GM21717 (cell line): Measurements from ENCODE around the gene SEMA3A.
"Not testable (repeated sequence)": the region's sequence is repeated elsewhere in the genome, so short reads cannot be mapped to it uniquely, and the experiment has no call there.

ENCODE experiments used
- ATAC-seq: cut with Tn5 transposase; IDR thresholded peaks from one replicate; pipeline ENCODE4 v1.9.1; 2021; ENCODE audit warnings: mild to moderate bottlenecking, moderate library complexity; ENCODE audit not compliant: unreplicated experiment

Gene SEMA3A

DNA sequence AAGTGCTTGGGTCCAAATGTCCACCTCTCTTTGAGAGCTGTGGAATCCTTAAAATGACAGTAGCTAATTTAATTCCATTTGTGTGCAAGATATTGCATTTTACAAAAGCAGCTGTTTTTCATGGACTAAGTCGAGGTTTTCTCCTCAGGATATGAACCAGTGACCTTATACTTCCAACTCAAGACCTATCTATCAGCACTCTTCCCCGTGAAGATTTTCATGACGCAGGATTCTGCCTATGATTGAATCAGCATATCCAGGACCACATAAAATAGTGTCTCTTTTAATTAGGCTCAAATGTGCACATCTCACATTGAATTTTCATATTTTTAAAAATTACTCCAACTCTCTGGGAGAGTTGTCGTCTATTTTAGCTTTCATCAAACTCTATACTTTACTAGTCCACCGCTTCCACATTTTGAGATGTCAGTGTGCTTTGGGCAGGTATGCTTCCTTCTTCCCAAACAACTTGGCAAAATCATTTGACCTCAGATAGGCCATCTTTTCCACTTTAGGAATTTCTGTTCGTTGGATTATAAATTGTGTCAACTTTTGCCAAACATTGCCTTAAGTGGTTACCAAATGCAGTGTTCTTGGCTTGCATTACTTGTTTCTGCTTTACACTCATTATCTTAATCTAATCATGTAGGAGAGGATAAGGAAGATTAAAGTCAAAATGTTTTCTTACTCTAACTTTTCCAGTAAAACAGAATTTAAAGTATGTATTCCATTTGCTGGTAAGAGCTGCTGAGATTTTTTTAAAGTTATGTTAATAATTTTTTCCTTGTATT lies 39.4 kb downstream of the SEMA3A start:
- ATAC-seq: no peak

DNA sequence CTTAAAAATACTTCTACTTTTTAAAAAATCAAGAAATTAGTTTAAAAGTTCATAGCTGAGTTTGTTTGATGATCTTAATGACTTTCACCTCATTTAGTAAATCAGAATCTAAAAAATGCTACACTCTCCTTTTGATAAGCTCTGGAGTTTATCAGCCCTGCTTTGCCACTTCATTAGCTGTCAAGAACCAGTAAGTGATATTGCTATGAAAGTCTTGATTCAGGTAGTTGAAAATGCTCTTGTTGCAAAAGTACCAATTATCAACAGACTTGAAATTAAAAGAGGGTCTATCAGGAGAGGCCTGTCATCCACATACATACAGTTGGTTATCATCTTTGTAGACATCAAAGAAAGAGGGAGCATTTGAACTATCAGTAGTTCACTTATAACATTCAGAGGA lies 41.6 kb downstream of the SEMA3A start:
- no peak for ATAC-seq

DNA sequence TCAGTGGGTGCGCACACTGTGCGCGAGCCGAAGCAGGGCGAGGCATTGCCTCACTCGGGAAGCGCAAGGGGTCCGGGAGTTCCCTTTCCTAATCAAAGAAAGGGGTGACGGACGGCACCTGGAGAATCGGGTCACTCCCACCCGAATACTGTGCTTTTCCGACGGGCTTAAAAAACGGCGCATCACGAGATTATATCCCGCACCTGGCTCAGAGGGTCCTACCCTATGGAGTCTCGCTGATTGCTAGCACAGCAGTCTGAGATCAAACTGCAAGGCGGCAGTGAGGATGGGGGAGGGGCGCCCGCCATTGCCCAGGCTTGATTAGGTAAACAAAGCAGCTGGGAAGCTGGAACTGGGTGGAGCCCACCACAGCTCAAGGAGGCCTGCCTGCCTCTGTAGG lies 44.2 kb downstream of the SEMA3A start:
- ATAC-seq: not testable (repeated sequence)

DNA sequence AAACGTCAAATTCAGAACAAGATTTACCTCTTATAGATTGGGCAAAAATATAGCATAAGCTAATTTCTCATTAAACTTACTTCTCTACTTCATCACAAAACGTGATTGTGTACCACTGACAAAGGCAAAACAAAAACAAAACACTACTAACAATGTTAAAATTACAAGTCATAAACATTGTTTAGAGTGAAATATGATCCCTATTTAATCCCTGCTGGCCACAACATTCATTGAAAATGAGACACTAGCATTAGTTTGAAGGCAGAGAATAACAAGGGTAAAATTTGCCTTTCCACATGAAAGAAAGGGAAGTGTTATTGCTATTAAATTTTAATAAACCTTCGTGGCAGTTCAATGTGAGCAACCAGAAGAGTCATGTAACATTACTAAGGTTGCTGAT lies 45.0 kb downstream of the SEMA3A start:
- no peak for ATAC-seq

DNA sequence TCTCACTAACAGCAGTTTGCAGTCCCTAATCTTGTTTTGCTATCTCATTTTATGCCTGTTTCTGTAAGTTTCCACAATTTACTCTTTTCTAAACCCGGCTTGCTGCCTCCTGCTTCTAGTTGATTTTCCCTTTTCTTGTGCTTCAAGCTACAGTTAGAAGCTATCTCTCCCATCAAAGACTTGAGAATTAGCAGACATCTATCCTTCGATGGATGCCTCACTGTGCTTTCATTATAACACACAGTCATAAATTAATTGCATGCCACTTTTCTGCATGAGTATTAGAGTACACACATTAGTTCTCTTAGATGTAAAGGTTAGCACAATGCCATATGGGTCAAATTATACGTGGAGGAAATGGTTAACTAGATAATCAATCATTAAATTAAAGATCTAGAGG lies 48.7 kb downstream of the SEMA3A start:
- ATAC-seq: no peak

DNA sequence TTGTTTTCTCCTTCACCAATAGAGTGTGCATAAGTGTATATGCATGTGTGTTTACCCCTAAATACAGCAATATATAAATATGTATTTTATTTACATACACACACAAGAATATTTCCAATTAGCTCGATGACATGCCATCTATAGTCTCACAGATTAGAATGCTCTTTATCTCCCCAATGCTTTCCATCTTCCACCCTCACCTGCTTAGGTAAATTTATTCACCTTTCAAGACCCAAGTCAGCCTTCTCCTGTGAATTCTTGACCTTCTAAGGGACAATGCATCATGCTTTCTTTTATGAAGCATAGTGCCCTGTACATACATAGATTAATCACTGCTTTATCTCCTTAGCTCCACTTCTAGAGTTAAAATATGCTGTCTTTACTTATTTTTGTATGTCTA lies 49.7 kb downstream of the SEMA3A start:
- ATAC-seq: no peak

DNA sequence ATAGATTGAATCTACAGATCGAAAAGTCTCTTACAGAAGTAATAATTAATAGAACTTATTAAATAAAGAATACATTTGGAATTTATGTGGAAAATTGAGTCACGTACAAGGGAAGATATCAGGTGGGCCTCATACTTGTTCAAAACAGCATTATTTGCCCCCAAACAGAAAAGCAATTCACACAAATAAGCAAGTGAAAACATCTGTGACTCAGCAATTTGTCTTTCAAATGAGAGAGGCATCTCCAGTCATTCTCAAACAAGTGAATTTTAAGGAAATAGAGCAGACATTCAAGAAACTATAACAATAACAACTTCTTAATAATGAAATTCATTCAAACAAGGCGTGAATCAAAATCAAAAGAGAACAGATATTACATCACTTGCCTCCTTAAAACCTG lies 50.1 kb downstream of the SEMA3A start:
- no peak for ATAC-seq

DNA sequence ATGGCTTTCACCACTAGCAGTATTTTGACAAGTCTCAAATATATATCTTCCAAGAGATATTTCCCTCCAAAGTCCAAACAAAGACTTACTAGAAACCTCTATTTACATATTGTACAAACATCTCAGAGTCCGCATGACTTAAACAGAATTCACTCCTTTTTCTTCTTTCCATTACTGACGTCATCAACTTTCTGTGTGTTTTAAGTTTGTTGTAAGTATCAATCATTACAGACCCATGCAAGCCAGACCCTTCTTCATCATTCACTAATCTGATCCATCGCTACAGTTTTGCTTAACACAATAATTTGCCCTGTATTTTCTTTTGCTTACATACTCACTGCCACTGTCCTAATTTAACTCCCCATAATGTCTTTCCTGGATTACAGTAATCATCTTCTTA lies 51.9 kb downstream of the SEMA3A start:
- ATAC-seq: no peak

DNA sequence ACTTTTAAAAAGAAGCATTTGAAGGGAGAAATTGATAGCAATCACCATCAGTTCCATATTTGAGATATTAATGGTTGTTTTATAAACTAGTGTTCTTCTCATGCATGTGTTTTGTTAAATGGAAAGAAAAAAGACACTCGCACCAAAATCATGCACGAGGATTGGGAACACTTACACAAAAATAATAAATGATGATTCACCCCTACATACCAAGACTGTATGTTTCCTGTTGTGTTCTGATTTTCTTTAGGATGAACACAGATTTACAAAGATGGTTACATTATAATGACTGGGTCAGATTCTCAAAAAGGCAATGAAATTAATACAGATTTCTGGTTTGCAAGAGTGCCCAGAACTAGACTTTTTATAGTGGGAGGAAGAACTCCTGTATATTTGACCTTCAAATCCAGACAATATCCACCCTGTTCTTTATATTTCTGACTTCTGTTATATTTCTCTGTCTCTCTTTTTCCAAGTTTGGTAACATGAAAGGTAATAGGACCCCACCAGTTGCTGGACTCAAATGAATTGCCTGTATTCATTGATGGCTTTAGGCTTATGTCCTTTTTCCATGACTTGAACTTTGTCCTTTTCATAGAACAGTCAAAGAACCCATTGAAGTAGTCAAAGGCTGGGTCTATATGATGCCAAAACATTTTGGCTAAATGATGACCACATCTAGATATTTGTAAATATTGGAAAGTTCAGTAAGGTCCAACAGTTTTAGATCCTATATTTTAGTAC lies 54.4 kb downstream of the SEMA3A start:
- no peak for ATAC-seq

DNA sequence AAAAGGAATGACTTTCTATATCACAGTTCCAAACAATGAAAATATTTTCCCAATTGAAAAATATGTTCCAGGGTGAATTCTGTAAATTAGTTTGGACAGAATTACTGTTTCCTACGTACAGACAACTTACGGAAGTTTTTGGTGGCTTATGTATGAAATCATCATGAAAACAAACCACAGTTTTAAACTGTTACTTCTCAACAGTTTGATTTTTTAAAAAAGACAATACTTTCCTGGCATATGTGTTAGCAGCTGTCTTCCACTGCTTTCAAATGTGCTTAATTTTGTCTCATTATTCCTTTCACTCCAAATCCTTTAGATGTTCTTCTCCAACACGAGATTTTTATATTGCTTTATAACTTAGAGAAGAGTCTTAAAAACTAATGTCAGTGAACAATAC lies 56.2 kb downstream of the SEMA3A start:
- ATAC-seq: no peak

DNA sequence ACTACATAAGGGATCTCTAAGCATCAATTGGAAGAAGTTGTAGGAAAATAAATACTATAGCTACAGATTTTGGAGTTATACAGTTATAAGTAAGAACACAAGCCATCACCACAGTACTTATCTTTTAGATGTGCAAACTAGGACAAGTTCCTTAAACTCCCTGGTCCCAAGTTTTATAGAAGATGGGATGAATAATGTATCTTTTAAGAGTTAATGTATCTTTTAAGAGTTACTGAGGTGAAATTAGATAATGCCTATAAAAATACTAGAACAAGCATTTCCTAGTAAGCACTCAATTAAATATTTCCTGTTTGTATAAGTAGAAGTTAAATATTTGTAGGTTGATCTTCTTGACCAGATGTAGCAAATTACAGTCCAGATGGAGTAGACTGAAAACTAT lies 56.8 kb downstream of the SEMA3A start:
- no peak for ATAC-seq

DNA sequence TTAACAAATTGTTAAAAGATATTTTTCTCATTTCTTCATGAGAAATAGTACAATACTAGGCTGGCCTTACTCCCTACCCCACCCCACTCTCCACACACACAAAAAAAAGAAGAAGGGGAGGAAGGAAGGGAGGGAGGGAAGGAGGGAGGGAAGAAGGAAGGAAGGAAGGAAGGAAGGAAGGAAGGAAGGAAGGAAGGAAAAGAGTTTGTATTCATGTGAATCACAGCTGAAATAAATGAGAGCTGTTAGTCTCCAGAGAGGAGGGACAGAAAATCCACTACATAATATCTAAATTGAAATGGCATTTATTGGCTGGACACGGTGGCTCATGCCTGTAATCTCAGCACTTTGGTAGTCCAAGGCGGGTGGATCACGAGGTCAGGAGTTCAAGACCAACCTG lies 57.8 kb downstream of the SEMA3A start:
- ATAC-seq: no peak

DNA sequence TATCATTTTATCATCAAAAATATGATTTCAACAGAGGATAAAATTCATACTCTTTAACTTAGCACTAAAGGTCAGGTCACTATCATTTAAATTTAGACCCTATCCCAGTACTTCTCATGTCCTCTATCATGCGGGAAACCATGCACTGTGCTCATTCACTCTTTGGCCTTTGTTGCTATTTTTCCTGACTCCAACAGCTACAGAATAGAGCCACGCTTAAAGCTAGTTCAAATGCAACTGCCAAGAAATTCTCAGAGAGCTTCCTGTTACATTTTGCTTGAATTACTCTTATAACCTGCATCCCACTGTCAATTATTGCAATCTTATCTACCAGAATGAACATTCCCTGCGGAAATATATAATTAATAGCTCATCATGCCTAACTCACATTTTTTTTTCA lies 58.3 kb downstream of the SEMA3A start:
- ATAC-seq: no peak

DNA sequence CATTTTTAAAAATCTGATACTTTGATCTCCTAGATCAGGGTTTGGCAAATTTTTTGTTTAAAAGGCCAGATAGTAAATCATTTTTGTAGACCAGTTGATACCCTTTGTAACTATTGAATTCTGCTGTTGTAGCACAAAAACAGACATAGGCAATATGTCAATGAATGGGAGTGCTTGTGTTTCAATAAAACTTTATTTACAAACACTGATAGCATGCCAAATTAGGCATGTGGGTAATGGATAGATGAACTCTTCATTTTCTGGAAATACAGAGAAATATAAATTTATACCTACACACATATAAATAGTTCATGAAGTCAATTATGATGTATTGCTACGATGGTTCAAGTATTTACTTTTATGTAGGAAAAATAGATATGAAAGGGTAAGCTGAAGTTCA lies 60.4 kb downstream of the SEMA3A start:
- ATAC-seq: no peak

DNA sequence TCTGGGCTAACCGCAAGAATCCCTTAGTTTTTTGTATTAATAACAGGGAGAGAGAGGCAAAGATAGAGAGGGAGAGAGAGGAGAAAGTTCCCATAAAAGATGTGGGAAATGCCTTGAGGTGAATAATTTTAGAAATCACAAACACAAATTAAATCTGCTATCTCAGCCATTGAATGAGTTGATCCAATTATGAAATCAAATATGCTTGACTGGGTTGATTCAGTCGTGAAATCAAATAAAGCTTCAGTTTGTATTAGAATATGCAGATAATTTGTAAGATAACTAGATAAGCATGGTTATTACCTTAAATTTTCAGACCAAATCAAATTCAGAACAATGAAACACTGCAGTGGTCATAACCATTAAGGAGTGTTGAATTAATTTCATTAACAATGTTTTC lies 68.9 kb downstream of the SEMA3A start:
- ATAC-seq: no peak

DNA sequence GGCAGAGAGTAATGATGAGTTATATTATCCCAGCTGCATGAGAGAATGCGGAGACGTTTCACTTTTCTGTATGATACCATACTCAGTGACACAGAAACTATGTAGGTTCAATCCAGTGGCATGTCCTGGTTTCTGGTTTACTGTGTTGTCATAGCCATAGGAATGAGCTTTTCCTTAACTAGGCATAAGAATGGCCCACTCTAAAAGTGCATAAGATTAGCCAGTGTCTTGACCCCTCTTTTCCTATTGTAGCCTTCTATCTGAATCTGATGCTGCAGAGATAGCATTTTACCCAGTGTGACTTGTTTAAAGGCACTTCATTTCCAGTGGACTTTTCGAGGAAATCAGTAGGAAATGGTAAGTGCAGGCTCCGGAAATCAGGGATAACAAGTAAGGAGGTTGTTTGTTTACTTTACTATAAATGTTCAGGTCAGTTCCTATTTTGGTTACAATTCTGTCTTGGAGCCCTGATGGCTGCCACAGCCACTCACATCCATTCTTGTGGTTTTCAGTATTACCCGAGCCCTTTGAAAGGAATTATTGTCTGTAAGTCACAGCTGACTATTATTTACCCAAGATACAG lies 70.5 kb downstream of the SEMA3A start:
- ATAC-seq: no peak

DNA sequence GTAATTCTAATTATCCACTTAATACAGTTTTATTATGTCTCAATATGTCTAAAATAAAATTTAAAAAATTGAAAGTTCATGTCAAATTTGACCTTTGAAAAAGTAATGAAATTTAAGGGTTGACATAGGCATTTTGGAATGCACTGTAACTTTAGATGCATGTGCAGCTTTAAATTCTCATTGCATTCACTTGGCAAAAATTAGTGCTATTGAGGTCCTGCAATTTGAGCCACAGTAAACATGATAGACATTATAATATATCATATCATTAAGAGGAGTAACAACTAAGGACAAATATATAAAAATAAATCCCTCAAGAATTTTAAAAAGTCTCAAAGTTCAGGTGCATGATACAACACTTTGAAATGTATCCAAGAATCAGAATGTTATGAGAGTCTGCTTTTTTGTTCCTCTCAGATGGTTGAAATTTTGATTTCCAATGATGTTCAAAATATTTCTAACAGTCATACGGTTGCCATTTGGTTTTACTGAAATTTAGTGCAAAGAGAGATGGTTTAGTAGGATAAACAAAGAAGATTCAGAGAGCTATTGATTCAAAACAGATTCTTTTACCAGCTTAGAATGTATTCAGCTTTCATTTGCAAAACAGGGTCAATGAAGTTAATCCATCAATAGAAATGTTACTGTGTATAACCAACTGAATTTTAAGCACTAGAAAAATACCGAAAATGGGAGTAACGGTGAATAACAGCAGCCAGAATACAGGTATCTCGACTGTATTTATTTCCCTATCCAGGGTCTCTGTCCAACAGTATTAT lies 71.8 kb downstream of the SEMA3A start:
- ATAC-seq: no peak

DNA sequence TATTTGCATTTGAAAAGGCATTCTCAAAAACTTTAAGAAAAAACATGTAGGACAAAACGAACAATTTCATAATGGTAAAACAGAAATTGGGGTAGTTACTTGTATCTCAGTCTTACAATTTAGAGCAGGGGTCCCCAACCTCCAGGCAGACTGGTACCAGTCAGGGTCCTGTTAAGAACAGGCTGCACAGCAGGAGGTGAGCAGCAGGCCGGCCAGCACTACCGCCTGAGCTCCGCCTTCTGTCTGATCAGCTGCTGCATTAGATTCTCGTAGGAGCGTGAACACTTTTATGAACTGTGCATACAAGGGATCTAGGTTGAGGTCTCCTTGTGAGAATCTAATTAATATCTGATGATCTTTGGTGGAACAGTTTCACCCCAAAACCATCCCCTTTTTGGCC lies 77.3 kb downstream of the SEMA3A start:
- no peak for ATAC-seq

DNA sequence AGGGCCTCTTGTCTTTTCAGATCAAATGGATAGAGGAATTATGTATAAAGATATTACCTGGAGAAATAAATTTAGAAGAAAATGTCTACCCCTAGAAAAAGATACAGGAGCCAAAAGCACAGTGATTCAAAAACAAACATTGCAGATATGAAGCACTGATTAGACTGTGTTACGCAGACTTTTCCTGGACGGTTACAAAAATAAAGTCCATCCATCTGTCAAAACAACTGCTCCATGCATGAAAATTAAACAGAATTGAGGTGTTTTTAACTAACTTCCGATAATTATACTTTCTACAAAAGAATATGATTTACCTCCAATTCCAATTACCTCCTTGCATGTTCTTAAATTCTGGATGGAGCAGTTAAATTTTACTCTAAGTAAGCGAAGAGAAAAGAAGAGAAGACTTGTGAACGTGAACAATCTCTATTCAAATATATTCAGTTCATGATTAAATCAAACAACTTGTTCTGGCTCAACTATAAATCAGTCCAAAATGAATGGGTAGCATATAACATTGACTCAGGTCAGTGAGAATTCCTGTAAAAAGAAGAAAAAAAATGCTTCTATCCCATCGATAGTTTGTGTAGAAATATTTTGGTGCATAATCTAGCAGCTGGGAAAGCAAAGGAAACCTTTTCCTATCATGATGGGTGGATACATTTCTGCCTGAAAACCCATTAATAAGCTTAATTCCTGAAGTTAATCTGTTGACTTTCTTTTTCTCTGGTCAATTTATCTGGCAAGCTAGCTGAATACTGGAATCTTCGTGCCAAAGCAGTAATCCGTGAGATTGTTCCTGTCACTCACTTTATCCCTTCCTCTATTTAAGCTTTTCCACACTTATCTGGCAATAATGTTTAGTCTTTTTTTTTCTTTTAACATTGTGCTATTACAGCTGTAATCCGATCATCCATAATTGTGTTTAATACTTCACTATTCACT lies 80.4 kb downstream of the SEMA3A start:
- ATAC-seq: no peak

DNA sequence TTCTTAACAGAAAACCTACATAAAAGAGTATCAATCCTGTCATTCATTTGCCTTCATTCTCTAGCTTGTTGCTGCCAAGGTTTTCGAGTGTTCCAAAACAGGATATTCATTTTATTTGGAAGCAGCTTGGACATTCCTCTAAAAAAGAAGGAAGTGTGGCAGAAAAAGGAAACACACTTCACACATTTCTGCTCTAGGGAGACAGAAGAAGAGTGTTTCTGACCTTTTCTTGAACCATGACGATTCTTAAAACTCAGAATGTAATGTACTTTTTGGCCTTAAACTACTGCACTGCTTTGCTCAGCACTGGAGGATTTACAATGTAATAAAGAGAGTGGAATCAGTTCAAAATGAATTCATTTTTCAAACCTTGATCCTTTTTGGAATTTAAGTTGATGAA lies 81.3 kb downstream of the SEMA3A start:
- ATAC-seq: no peak
